Raji (cell line): ENCODE results near the gene COL11A2.

ENCODE experiments used
- POLR2A ChIP-seq: IDR thresholded peaks from 2 replicates; pipeline ENCODE4 v1.6.1; 2011; ENCODE audit warnings: low read depth, low read length, control low read depth; ENCODE audit not compliant: insufficient read depth

The COL11A2 gene

DNA sequence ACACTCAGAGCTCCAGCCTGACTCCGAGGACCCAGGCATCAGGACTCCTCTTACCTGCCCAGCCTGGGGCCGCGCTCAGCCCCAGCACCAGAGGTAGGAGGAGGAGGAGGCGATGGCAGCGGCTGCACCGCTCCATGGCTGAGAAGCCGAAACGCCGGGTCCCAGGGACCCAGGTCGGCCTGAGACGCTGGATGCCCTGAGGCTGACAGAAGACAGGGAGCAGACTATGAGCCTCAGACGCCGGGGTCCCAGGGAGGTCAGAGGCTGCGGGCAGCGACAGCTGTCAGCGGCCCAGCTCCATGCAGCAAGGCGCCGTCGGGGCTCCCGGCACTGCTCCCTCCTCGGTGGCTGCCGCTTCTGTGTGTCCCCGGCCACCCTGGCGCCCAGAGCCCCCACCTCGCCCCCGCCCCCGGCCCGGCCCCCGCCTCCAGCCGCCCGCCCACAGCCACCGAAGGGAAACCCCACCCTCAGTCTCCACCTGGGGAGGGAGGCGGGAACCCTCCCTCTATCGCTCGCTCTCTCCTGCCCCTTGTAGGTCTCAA, at the start of gene COL11A2:
Gene COL11A2 (minus strand): TSS at position 363 of the 542 bp plus-strand sequence. CDS start 227 bp downstream, at position 136.
- TF ChIP-seq POLR2A, result no peak

DNA sequence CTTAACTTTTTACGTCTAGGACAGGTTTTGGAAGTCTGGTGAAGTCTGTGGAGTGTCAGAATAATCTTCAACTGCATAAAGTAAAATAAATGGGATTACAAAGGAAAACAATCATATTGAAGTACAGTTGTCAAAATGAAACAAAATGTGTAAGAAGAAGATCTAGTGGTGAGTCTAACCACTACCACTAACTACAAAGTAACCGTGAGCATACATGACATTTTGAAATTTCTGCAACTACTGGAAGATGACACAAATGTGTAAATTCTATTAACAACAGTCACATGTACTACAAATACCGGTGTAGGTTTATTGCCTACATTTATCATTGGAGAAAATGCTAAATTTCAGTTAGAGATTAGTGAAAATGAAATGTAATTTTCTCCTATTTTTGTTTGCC, 49.7 kb upstream of the COL11A2 start:
- no peak for TF ChIP-seq POLR2A

DNA sequence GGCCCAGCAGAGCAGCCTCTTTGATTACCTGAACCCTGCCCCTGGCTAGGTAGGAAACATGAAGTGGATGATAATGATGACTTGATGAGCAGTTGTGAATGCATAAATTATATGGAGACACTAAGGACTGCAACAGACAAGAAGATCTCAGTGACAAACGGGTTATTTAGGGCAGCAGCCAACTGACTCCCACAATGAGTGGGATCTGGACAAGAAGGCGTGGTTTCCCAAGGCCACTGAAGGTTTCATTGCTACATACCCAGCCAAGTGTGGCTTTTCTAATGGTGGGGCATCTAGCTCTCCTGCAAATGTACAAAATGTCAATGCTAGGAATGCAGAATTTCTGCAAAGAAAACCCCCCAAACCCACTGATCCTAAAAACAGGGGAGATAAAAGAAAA, 45.5 kb upstream of the COL11A2 start:
- no peak for TF ChIP-seq POLR2A

DNA sequence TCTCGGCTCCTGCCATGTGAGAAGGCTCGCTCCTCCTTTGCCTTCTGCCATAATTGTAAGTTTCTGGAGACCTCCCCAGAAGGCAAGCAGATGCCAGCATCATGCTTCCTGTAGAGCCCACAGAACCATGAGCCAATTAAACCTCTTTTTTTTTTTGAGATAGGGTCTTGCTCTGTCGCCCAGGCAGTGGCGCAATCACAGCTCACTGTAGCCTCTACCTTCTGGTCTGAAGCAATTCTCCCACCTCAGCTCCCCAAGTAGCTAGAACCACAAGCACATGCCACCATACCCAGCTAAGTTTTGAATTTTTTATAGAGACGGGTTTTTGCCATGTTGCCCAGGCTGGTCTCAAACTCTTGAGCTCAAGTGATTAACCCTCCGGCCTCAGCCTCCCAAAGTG, 44.6 kb upstream of the COL11A2 start:
- TF ChIP-seq POLR2A, result no peak

DNA sequence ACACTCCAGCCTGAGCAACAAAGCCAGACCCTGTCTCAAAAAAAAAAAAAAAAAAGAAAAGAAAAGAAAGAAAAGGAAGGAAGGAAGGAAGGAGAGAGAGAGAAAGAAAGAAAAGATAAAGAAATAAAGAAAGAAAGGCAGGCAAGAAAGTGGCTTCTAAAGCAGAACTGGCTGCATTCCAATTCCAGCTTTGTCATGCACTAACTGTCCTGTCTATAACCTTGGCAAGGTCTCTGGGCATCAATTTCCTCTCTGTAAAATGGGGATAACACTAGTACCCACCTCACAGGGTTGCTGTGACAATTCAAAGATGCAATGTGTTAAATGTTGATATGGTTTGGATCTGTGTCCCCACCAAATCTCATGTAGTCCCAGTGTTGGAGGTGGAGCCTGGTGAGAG, 44.1 kb upstream of the COL11A2 start:
- TF ChIP-seq POLR2A, result no peak

DNA sequence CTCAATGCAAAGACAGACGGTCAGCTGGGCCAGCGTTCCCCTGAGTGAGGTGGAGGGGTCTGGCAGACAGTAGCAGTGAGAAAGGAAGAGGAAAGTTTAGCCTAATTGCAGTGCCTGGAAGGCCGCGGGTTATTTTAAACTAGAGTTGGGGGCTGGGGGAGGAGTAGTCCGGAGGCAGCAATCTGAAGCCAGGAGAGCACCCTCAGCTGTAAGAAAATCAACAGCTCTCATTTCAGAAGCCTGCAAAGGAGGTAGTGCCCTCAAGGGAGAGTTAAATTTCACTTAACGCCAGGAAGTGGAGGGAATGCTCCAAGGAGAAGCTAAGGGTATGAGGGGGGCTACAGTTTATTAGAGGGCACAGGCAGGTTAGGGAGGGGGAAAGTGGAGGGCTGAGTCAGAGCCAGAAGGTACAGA, 43.0 kb upstream of the COL11A2 start:
- TF ChIP-seq POLR2A, result no peak

DNA sequence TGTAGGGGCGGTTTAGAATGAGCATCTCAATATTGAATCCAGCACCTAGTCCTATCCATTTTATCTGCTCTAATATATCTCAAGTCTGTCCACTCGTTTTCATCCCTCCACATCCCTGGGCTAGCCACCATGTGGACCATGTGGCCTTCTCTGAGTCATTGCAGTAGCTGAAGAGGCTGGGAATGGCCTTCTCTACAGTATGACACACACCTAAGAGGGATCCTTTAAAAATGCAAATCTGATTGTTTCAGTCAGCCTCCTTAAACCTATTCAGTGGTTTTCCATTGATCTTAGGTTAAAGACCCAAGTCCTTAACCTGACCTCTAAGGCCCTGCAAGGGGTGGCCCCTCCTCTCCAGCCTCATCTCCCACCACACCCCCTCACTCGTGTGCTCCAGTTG, 25.4 kb upstream of the COL11A2 start:
- no peak for TF ChIP-seq POLR2A

DNA sequence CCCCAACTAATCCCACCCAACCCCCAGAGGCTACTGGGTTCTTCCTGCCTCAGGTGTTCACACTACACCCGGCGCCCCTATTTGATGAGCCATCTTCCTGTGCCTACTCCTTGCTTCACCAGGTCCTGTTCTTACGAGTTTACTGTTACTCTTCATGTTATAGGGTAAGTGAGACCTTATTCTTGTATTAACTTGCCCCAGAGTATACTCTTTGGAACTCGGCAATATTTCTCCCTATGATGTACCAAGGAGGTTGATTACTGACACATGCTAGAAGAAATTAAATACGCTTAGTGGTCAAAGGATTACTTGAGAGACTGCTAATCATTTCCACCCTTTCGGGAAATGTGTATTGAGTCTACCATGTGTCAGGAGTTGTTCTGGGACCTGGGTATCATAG, 25.0 kb upstream of the COL11A2 start:
- TF ChIP-seq POLR2A, result no peak

DNA sequence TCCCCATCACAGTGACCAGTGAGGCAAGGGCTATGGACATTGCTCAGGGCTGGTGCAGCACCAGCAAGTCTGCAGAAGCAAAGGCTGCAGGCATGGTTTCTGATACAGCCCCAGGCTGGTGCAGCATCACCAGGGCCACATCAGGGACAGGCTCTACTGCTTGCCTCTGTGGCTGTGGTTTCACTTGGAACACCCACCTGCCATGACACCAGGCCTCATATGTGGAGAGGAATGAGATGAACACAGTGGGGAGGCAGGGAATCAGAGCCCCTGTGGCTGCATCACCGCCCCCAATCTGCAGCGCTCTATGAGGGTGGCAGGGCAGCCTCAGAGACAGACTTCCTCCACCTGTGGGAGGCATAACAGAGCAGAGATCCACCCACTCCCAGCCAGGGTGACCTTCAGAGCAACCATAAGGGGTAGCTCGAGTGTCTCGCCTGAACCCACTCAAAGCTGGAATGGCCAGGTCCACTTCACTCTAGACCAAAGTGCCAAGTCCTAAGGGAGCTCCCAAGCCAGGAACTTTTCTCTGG, 23.9 kb upstream of the COL11A2 start:
- TF ChIP-seq POLR2A, result no peak

DNA sequence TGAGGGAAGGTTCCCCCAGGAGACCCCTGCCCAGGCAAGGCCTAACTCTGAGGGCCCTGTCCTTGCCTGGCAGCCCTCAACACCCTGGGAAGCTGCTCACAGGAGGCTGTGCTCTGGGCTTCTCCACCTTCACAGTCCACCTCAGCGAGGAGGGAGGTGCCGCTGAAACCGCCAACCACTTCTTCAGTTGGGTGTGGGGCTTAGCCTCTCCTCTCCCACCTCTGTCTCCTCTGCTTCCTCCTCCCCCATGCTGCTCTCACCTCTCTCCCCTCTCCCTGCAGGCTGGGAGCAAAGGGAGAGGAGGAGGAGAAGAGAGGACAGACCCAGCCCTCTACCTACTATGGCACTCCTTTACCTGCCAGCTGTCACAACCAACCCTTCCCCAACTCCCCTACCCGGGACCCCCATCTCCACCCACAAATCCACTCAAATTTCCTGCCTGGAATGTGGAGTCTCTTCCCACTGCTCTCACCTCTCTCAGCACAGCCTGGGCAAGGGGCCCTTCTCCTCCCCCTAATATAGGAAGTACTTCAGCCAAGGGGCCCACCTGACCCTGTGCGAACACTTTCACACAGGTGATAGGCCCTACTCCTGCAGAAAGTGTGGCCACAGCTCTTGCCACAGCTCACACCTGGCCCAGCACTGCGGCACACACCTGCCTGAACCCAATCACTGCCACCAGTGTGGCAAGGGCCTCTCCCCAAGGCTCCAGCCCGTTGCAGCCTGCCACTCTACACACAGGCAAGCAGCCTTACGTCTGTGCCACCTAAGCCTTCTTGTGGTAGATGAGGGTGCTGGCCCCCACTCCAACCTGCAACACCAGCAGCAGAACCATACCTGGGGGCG, 23.2 kb upstream of the COL11A2 start:
- TF ChIP-seq POLR2A, result no peak

DNA sequence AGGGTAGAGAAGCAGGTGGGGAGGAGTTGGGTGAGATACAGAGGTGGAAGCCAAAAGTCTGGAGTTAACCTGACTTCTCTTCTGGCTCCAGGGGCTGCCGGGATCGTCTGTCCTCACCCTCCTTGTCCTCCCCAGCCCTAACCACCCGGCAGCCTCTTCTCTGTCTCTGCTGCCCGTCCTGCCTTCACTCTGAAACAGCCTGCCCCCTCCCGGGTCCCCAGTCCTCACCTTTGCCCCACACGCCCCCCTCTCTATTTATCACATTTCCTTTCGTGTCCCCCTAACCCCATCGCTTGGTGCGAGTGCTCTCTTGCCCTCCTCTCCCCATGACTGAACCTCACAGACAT, 21.7 kb upstream of the COL11A2 start:
- no peak for TF ChIP-seq POLR2A

DNA sequence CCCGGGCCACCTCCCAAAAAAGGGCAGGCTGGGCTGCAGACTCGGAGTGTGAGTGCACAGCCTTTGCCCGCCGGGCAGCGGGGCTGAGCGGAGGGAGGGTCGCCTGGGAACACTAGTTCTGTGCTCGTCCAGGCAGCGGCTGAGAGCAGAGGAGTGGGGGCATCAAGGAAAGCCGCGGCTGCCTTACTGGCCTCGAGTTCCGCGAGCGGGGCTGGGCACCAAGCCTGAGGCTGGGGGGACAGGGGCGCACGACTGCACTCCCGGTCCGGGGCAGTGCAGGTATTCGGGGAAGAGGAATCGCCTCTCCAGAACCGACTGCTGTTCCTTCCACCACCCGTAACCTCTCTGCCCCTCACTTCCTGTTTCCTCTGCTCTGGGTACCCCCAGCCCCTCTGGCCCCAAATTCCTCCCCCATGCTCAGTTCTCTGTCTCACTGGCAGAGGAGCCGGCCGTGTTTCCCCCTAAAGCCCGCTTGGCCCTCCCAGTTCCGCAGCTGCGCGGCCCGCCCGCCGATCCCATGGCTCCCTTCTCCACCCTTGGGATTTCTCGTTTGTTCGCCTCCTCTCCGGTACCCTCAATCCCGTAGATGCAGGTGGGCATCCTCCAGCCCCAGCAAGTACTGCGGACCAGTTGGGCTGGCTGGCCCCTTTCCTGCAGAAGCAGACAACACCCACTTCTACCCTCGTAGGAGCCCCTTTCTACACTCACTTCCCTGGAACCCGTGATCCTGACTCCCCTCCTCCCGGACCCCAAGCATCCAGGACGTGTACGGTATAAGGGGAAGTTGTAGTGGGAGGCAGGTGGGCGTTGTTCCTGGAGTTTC, 21.1 kb upstream of the COL11A2 start:
- 0 out of 2 replicates have a peak, but pooled peaks have one; percentile 24 for TF ChIP-seq POLR2A

DNA sequence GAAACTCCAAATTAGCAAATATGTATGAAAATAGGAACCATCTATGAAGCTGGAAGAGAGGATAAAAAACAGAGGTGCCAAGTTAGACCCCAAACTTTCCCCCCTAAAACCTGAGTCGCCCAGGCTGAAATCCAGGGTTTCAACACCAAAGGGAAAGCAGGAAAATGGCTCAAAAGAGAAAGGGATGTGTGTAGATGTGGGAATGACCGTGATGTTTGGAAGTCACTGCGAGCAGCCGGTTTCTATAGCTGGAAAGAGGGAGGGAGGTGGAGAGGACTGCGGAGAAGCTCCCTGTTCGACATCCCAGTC, 20.5 kb upstream of the COL11A2 start:
- TF ChIP-seq POLR2A, result no peak

DNA sequence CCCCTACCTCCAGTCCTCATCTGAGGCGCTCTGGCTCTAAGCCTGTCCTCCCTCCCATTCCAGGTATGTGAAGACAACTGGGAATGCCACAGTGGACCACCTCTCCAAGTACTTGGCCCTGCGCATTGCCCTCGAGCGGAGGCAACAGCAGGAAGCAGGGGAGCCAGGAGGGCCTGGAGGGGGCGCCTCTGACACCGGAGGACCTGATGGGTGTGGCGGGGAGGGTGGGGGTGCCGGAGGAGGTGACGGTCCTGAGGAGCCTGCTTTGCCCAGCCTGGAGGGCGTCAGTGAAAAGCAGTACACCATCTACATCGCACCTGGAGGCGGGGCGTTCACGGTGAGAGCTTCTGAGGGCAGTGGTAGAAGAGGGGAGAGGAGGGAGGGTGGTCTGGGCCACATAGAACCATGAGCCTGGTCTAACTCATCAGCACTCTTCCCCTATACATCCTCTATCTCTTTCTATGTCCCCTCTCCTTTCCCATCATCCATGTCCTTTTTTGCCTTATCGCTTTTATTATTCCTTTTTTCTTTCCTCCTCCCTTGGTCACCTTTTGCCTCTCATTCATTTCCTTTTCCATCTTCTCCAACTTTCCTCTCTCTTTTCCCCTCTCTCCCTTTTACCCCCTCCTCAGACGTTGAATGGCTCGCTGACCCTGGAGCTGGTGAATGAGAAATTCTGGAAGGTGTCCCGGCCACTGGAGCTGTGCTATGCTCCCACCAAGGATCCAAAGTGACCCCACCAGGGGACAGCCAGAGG, 19.6 kb upstream of the COL11A2 start:
- TF ChIP-seq POLR2A, result no peak

DNA sequence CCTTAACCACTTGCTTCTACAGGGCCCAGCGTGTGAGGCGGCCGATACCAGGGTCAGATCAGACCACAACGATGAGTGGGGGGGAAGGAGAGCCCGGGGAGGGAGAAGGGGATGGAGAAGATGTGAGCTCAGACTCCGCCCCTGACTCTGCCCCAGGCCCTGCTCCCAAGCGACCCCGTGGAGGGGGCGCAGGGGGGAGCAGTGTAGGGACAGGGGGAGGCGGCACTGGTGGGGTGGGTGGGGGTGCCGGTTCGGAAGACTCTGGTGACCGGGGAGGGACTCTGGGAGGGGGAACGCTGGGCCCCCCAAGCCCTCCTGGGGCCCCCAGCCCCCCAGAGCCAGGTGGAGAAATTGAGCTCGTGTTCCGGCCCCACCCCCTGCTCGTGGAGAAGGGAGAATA, 18.9 kb upstream of the COL11A2 start:
- TF ChIP-seq POLR2A, result no peak
